Endothelial cell of umbilical vein (primary cell): ENCODE results near the gene UHRF1.

ENCODE experiments used
- CTCF ChIP-seq, 2 donors: IDR thresholded peaks; 1 replicate in 1 of 2; 2 replicates in 1 of 2; pipeline ENCODE4 v1.5.1; 2011; ENCODE audit warnings: low read length in 2 of 2, mild to moderate bottlenecking in 2 of 2, moderate library complexity in 2 of 2, control low read depth in 1 of 2, inconsistent platforms in 1 of 2, low read depth in 1 of 2; ENCODE audit not compliant: insufficient read depth in 1 of 2; ENCODE audit errors: extremely low read depth in 1 of 2
- EZH2 ChIP-seq: IDR thresholded peaks from 2 replicates; pipeline ENCODE4 v1.6.1; 2012; ENCODE audit warnings: borderline replicate concordance, low read depth, mild to moderate bottlenecking, moderate library complexity, low read length, inconsistent platforms; ENCODE audit not compliant: severe bottlenecking
- FOS ChIP-seq: IDR thresholded peaks from 2 replicates; pipeline ENCODE4 v1.6.1; 2011; ENCODE audit warnings: mild to moderate bottlenecking, low read length, moderate library complexity, borderline replicate concordance; ENCODE audit not compliant: insufficient read depth
- MAX ChIP-seq: IDR thresholded peaks from 2 replicates; pipeline ENCODE4 v1.6.1; 2011; ENCODE audit not compliant: insufficient read depth, insufficient read length
- POLR2AphosphoS5 ChIP-seq: IDR thresholded peaks from 2 replicates; pipeline ENCODE4 v1.6.1; 2012; ENCODE audit warnings: low read depth, mild to moderate bottlenecking, control low read depth, low read length, moderate library complexity; ENCODE audit not compliant: insufficient read depth

- no peak for TF ChIP-seq CTCF (IDR thresholded peaks at IDR 0.05; ENCODE audit: extremely low read depth in 1 of 2, insufficient read depth in 1 of 2, low read depth in 1 of 2, low read length in 2 of 2)
- no peak for TF ChIP-seq POLR2AphosphoS5
- TF ChIP-seq MAX: no peak
- no peak for TF ChIP-seq FOS
- no peak for TF ChIP-seq EZH2
These were observed 94.5 kb downstream of the UHRF1 start for GRCh38 chr19:5003781-5004180.
